Measurements from ENCODE around the gene CPAMD8. TPM values are rescaled to one million over a fixed set of nuclear protein-coding genes. Genes with fewer than 3 reads are reported as not detected.

The CPAMD8 gene
- total RNA-seq, 1 donor from 2014 or later, result 82.5 TPM

DNA sequence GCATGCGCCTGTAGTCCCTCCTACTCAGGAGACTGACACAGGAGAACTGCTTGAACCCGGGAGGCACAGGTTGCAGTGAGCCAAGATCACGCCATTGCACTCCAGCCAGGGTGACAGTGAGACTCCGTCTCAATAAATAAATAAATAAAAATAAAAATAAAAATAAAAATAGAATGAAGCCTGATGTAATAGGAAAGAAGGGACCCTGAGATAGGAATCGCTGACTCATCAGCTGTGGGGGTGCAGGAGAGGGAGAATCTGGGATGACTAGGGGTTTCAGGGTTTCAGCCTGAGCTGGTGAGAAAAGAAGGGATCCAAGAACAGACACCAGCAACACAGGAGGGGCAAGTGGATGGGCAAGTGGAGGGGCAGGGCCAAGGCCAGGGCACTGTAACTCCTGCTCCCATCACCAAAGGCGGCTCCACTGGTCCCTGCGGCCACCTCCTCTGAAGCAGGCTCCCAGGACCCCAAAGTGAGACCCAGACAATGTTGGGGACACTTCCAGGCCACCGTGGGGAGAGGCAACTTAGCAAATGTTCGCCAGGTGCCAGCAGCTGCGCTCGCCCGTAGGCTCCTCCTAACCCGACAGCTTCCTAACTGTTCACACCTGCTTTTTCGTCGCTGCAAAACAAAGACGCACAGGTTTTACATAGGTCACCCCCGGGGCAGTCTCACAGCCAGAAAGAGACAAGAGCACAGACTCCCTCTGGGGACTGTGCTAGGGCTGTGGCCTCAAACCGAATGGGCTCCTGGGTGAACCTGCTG, 47.4 kb upstream of the CPAMD8 start:
- Histone ChIP-seq H3K27me3 (no peaks in the 10 kb centered on the region), H3K27ac (peak overlapping the region; percentile 70 to 82), H3K9me3 (no peaks in the 10 kb centered on the region), H3K4me1 (peaks cover 3 to 25% of the 10 kb centered on the region in 2 donors), H3K4me3 (peak overlapping the region; percentile 68 to 82), H3K36me3 (peaks cover 0 to 10% of the 10 kb centered on the region in 2 donors)
- intact Hi-C loops (cut with DNase I), result loop anchor here (2.0 kb wide), 1 partner anchor 171 kb away; the partner anchor contains the start of gene NR2F6
- TF ChIP-seq, protein P1, sequence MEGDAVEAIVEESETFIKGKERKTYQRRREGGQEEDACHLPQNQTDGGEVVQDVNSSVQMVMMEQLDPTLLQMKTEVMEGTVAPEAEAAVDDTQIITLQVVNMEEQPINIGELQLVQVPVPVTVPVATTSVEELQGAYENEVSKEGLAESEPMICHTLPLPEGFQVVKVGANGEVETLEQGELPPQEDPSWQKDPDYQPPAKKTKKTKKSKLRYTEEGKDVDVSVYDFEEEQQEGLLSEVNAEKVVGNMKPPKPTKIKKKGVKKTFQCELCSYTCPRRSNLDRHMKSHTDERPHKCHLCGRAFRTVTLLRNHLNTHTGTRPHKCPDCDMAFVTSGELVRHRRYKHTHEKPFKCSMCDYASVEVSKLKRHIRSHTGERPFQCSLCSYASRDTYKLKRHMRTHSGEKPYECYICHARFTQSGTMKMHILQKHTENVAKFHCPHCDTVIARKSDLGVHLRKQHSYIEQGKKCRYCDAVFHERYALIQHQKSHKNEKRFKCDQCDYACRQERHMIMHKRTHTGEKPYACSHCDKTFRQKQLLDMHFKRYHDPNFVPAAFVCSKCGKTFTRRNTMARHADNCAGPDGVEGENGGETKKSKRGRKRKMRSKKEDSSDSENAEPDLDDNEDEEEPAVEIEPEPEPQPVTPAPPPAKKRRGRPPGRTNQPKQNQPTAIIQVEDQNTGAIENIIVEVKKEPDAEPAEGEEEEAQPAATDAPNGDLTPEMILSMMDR (IDR thresholded peaks at IDR 0.05), result no peak
- DNase-seq (ENCODE audit: low spot score in 2 of 2), result no peak

DNA sequence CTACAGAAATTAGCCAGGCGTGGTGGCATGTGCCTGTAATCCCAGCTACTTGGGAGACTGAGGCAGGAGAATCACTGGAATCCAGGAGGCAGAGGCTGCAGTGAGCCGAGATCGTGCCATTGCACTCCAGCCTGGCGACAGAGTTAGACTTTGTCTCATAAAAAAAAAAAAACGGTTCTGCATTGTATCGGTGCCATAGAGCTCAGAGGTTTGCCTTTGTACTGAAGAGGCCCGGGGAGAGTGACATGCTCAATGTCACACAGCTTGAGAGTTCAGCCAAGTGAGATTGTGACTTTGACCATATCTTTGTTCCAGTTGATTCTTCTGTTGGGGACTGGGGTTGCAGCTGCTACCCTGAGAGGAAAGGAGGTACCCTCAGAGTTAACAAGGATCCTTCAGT, 44.3 kb upstream of the CPAMD8 start:
- H3K27ac ChIP-seq, result no peak overlapping the region
- H3K9me3 ChIP-seq, result no peaks in the 10 kb centered on the region
- H3K4me1 ChIP-seq, result peaks cover 0 to 7% of the 10 kb centered on the region in 2 donors
- no peak for DNase-seq (ENCODE audit: low spot score in 2 of 2)
- TF ChIP-seq, protein P1 (IDR thresholded peaks at IDR 0.05), result no peak
- intact Hi-C loops (cut with DNase I), result no loop called here
- no peak overlapping the region for H3K4me3 ChIP-seq
- peaks cover 0 to 12% of the 10 kb centered on the region in 2 donors for H3K36me3 ChIP-seq
- H3K27me3 ChIP-seq, result no peaks in the 10 kb centered on the region

DNA sequence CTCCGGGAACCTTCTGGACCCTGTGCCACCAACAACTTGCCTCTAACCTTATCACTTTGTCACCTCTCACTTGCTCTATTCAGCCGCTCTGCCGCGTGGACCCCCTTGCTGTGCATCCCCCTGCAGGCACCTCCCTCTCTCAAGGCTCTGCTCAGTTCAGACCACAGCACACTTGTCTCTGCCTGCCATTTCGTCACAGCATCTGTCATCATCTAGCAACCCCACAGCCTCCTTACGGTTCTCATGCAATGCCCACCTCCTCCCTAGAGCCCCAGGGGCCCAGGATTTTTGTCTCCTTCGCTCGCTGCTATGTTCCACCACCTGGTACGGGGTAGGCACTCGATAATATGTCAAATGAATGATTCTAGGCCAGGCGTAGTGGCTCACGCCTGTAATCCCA, 43.8 kb upstream of the CPAMD8 start:
- Histone ChIP-seq H3K27me3 (no peaks in the 10 kb centered on the region), H3K9me3 (no peaks in the 10 kb centered on the region), H3K27ac (no peak overlapping the region), H3K36me3 (peaks cover 0 to 12% of the 10 kb centered on the region in 2 donors), H3K4me3 (no peak overlapping the region), H3K4me1 (peaks cover 0 to 7% of the 10 kb centered on the region in 2 donors)
- TF ChIP-seq, protein P1 (IDR thresholded peaks at IDR 0.05), result no peak
- intact Hi-C loops (cut with DNase I), result no loop called here
- DNase-seq (ENCODE audit: low spot score in 2 of 2), result no peak

DNA sequence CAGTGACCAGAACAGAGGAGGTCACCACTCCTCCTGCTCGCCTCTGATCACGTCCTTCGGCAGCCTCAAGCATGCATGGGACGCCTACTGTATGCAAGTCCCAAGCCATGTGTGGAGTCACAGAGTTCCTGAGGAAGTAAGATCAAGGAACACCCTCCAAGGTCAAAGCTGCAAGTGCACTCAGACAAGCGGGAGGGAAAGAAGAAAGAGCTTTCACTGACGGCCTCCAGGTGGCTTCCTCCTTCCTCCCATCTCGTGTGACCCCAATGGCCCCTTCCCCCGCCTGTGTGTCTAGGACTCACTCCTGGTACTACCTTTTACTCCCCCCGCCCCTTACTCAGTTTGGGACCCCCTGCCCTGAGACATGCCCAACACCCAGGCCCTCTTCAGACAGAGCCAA, 42.6 kb upstream of the CPAMD8 start:
- TF ChIP-seq, protein P1 (IDR thresholded peaks at IDR 0.05), result no peak
- Histone ChIP-seq H3K27me3 (no peaks in the 10 kb centered on the region), H3K27ac (no peak overlapping the region), H3K4me1 (peaks cover 0 to 3% of the 10 kb centered on the region in 2 donors), H3K9me3 (no peaks in the 10 kb centered on the region), H3K4me3 (no peak overlapping the region), H3K36me3 (peaks cover 0 to 12% of the 10 kb centered on the region in 2 donors)
- intact Hi-C loops (cut with DNase I), result no loop called here
- DNase-seq (ENCODE audit: low spot score in 2 of 2), result no peak

DNA sequence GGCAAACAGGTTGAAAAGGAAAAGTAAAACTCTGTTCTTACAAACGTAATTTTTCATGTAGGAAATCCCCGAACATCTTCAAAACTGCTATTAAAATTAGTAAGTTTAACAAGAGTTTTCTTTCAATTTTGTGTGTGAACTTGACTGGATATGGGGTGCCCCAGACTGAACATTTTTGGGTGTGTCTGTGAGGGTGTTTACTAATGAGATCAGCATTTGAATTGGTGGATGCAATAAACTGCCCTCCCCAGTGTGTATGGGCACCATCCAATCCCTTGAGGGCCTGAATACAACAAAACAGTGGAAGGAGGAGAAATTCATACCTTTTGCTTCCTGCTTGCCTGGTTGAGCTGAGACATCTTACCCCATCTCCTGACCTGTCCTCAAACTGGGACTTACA, 36.8 kb upstream of the CPAMD8 start:
- intact Hi-C loops (cut with DNase I), result no loop called here
- Histone ChIP-seq H3K27ac (no peak overlapping the region), H3K27me3 (no peaks in the 10 kb centered on the region), H3K9me3 (no peaks in the 10 kb centered on the region), H3K4me3 (no peak overlapping the region), H3K36me3 (peaks cover 10 to 22% of the 10 kb centered on the region in 2 donors), H3K4me1 (no peaks in the 10 kb centered on the region)
- no peak for DNase-seq (ENCODE audit: low spot score in 2 of 2)
- TF ChIP-seq, protein P1 (IDR thresholded peaks at IDR 0.05), result no peak
